Esophagus squamous epithelium (tissue), 5 donors: ENCODE measurements around the gene AMY2A. TPM values are rescaled to one million over a fixed set of nuclear protein-coding genes. Genes with fewer than 3 reads are reported as not detected.
"Not testable (repeated sequence)": the region's sequence is repeated elsewhere in the genome, so short reads cannot be mapped to it uniquely, and the experiment has no call there.

Source experiments
- DNase-seq: peaks from one replicate; lab custom pipeline; 2025; lab: John Stamatoyannopoulos, UW
- H3K27ac ChIP-seq, 4 donors: fragments of 200-600 bp; sonication (generic); one replicate each; pipeline ENCODE4 v1.5.1; 2016 to 2019; ENCODE audit warnings: mild to moderate bottlenecking in 1 of 4
- H3K27me3 ChIP-seq, 4 donors: fragments of 200-600 bp; sonication (generic); 1 replicate in 3 of 4; 2 replicates in 1 of 4; pipeline versions ENCODE4 v1.5.1 to v1.6.0; 2017 to 2021; ENCODE audit warnings: antibody characterized with exemption in 1 of 4
- H3K36me3 ChIP-seq, 3 donors: fragments of 200-600 bp; sonication (generic); one replicate each; pipeline ENCODE4 v1.5.1; 2016 to 2019
- H3K4me1 ChIP-seq, 3 donors: fragments of 200-600 bp; sonication (generic); one replicate each; pipeline ENCODE4 v1.5.1; 2017 to 2019
- H3K4me3 ChIP-seq, 4 donors: fragments of 200-600 bp; sonication (generic); 1 replicate in 3 of 4; 2 replicates in 1 of 4; pipeline ENCODE4 v1.5.1; 2016 to 2019; ENCODE audit warnings: mild to moderate bottlenecking in 2 of 4, moderate library complexity in 1 of 4
- H3K9me3 ChIP-seq, 3 donors: fragments of 200-600 bp; sonication (generic); one replicate each; pipeline ENCODE4 v1.5.1; 2016 to 2019
- POLR2A ChIP-seq, 4 donors: fragments of 450-650 bp; IDR thresholded peaks; one replicate each; pipeline ENCODE4 v1.6.1; 2017; ENCODE audit warnings: antibody characterized with exemption in 4 of 4, mild to moderate bottlenecking in 4 of 4, moderate library complexity in 3 of 4
- WGBS, 2 donors: methylation state at CpG; one replicate each; pipeline ENCODE4 v1.1.5; 2018; 5-methylcytosine and 5-hydroxymethylcytosine counted together
- intact Hi-C: fragments of 100-400 bp; cut with DNase I; formaldehyde crosslinking; loops from one replicate; pipeline ENCODE4 v1.15.0; 2022
- total RNA-seq, 4 donors: library from RNA; depleted of rRNA; stranded (reverse); fragments of >200 nt; gene quantifications; one replicate each; pipeline ENCODE4 v1.1.0, GENCODE V29; 2016
- TF ChIP-seq, protein P1 (sequence below), 6 experiments: fragments of 450-650 bp in 4 of 6; fragments of 200-600 bp in 2 of 6; sonication (generic) in 2 of 6; IDR thresholded peaks; one replicate each; pipeline ENCODE4 v1.5.1; 2016 to 2019; ENCODE audit warnings: antibody characterized with exemption in 6 of 6, mild to moderate bottlenecking in 4 of 6, moderate library complexity in 4 of 6
- donor health status: DM: yes; HTN: yes; CAD: no.

AMY2A gene
- total RNA-seq, result 1 to 10 TPM in 1 of 4 donors, not detected in 3; 3.2 TPM

DNA sequence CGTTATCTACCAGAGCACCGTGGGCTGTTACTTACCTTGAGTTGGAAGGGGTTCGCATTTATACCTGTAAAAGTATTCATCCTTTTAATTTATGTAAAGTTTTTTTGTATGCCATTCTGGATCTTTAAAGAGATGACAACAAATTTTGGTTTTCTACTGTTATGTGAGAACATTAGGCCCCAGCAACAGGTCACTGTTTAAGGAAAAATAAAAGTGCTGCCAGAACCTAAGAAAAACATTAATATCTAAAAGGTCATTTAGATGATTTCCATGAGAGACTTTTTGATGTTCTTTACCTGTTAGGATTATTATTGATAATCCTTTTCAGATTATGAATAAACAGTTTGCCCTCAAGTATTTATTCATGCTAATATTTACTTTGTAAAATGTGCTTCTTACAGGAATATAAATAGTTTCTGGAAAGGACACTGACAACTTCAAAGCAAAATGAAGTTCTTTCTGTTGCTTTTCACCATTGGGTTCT lies at the start of gene AMY2A:
Gene AMY2A, plus strand, starts transcription at position 434 of the 484 bp plus-strand sequence. Its CDS starts 14 bp downstream, at position 448.
- intact Hi-C loops, H3K4me1 ChIP-seq, H3K36me3 ChIP-seq, H3K4me3 ChIP-seq, H3K27ac ChIP-seq, H3K27me3 ChIP-seq, H3K9me3 ChIP-seq, DNase-seq: not testable (repeated sequence)
- WGBS, 2 donors, result 88 to 90% methylated on average over 3 of the region's 3 CpGs

DNA sequence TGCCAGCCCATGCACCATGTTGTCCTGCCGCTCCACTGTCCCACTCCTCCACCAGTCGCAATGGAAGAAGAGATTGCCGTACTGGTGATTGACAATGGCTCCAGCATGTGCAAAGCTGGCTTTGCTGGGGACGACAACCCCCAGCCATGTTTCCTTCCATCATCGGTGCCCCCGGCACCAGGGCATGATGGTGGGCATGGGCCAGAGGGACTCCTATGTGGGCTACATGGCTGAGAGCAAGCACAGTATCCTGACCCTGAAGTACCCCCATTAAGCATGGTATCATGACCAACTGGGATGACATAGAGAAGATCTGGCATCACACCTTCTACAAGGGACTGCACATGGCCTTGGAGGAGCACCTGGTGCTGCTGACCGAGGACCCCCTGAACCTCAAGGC lies 47.7 kb upstream of the AMY2A start:
- no peak overlapping the region for H3K4me3 ChIP-seq
- no peak for DNase-seq
- 96% methylated on average over 5 to 6 of the region's 7 CpGs for WGBS, 2 donors
- TF ChIP-seq, protein P1, sequence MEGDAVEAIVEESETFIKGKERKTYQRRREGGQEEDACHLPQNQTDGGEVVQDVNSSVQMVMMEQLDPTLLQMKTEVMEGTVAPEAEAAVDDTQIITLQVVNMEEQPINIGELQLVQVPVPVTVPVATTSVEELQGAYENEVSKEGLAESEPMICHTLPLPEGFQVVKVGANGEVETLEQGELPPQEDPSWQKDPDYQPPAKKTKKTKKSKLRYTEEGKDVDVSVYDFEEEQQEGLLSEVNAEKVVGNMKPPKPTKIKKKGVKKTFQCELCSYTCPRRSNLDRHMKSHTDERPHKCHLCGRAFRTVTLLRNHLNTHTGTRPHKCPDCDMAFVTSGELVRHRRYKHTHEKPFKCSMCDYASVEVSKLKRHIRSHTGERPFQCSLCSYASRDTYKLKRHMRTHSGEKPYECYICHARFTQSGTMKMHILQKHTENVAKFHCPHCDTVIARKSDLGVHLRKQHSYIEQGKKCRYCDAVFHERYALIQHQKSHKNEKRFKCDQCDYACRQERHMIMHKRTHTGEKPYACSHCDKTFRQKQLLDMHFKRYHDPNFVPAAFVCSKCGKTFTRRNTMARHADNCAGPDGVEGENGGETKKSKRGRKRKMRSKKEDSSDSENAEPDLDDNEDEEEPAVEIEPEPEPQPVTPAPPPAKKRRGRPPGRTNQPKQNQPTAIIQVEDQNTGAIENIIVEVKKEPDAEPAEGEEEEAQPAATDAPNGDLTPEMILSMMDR (IDR thresholded peaks at IDR 0.05), result no peak
- no peak for TF ChIP-seq POLR2A (IDR thresholded peaks at IDR 0.05)
- no peaks in the 10 kb centered on the region for H3K4me1 ChIP-seq
- peaks cover 0 to 11% (median 0%) of the 10 kb centered on the region in 3 donors for H3K36me3 ChIP-seq
- no peak overlapping the region for H3K27ac ChIP-seq
- no peaks in the 10 kb centered on the region for H3K27me3 ChIP-seq
- intact Hi-C loops, result no loop called here
- H3K9me3 ChIP-seq, result no peaks in the 10 kb centered on the region

DNA sequence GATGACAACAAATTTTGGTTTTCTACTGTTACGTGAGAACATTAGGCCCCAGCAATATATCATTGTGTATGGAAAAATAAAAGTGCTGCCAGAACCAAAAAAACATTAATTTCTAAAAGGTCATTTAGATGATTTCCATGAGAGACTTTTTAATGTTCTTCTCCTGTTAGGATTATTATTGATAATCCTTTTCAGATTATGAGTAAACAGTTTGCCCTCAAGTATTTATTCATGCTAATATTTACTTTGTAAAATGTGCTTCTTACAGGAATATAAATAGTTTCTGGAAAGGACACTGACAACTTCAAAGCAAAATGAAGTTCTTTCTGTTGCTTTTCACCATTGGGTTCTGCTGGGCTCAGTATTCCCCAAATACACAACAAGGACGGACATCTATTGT lies 45.9 kb upstream of the AMY2A start, which contains the start of gene AMY2B:
Gene AMY2B, plus strand, starts transcription at position 301 of the 400 bp plus-strand sequence. Its CDS starts 14 bp downstream, at position 315.
- H3K4me1 ChIP-seq, H3K9me3 ChIP-seq, DNase-seq, intact Hi-C loops, H3K4me3 ChIP-seq, H3K27ac ChIP-seq, H3K27me3 ChIP-seq: not testable (repeated sequence)
- peaks cover 0 to 14% (median 0%) of the 10 kb centered on the region in 3 donors for H3K36me3 ChIP-seq
- WGBS, 2 donors, result 78 to 100% methylated on average over 1 to 2 of the region's 2 CpGs

DNA sequence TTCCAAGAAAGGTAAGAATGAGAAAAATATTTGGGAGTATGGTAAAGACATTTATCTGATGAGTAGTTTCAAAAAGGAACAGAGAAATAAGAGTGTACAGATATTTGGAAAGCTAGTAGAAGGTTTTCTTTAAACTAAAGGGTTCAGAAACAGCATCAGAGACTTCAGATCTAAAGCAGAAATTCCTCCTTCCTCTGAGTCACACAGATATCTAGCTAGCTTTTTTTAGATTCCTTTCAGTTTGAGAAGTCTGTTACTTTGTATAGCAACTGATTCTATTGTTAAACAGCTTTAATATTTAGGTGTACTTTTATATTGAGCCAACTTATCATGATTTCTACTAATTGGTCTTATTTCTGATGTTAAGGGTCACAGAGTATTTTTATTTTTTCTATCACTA lies 41.2 kb upstream of the AMY2A start:
- DNase-seq, result no peak
- H3K27me3 ChIP-seq, result no peaks in the 10 kb centered on the region
- no peaks in the 10 kb centered on the region for H3K9me3 ChIP-seq
- H3K27ac ChIP-seq, result no peak overlapping the region
- intact Hi-C loops, result no loop called here
- H3K4me3 ChIP-seq, result no peak overlapping the region
- no peaks in the 10 kb centered on the region for H3K4me1 ChIP-seq
- H3K36me3 ChIP-seq, result peaks cover 0 to 3% (median 0%) of the 10 kb centered on the region in 3 donors
- TF ChIP-seq, protein P1 (IDR thresholded peaks at IDR 0.05), result no peak
- TF ChIP-seq POLR2A (IDR thresholded peaks at IDR 0.05), result no peak

DNA sequence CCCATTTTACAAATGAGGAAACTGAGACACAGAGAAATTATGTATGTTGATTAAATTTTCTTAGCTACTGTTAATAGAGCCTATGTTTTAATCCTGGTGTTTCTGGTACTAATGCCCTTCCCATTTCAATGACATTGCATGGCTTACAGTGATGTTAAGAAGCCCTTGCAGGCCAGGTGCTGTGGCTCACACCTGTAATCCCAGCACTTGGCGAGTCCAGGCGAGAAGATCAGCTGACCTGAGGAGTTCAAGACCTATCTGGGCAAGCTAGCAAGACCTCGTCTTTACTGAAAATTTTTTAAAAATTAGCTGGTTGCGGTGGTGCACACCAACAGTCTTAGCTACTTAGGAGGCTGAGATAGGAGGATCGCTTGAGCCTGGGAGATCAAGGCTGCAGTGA lies 40.4 kb upstream of the AMY2A start:
- WGBS, 2 donors, result 65 to 100% methylated on average over 3 of the region's 5 CpGs
- H3K9me3 ChIP-seq, H3K27ac ChIP-seq, H3K4me3 ChIP-seq, H3K27me3 ChIP-seq, DNase-seq, intact Hi-C loops, H3K36me3 ChIP-seq, H3K4me1 ChIP-seq: not testable (repeated sequence)

DNA sequence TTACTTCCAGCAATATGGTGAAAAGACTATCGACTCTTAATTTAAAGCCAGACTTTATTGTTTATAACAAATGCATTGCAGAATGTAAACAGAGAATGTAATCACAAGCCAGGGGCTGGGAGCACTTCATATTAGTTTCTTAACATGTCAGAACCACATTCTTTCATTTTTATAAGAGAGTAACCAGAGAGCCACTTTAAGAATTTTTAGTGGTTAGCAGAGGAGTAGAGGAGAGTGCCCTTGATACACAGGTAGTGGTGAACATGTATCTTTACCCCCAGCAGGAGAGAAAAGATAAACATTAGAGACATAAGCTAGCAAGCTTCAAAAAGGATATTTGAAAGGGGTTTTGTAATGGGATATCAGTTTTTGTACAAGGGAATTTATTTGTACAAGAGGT lies 34.8 kb upstream of the AMY2A start:
- Histone ChIP-seq H3K4me3 (no peak overlapping the region), H3K36me3 (no peaks in the 10 kb centered on the region), H3K4me1 (no peaks in the 10 kb centered on the region), H3K9me3 (no peaks in the 10 kb centered on the region), H3K27ac (no peak overlapping the region), H3K27me3 (no peaks in the 10 kb centered on the region)
- 26 to 33% methylated on average over 1 of the region's 1 CpG for WGBS, 2 donors
- intact Hi-C loops, result no loop called here
- TF ChIP-seq, protein P1 (IDR thresholded peaks at IDR 0.05), result no peak
- TF ChIP-seq POLR2A (IDR thresholded peaks at IDR 0.05), result no peak
- no peak for DNase-seq

DNA sequence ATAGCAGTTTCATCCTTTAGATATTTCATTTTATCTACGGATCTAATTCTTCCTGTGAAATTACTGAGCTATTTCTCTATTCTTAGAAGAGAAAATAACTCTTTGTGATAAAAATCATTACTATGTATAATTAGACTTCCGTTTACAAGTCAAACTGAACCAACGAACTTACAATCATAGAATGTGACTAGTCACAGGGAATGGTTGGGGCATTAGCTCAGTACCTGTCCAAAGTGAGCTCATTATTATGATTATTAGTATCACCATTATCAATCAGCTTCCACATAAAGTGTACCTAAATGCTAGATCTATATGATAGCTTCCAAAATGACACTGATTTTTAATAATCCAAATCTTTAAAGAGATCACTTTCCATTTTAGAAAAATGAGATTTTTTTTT lies 33.3 kb upstream of the AMY2A start:
- WGBS, 2 donors, result 79 to 84% methylated on average over 3 of the region's 3 CpGs

More for the DNA sequence above, 33.3 kb upstream of the AMY2A start:
- H3K27me3 ChIP-seq, result no peaks in the 10 kb centered on the region
- H3K36me3 ChIP-seq, result no peaks in the 10 kb centered on the region
- H3K4me3 ChIP-seq, result no peak overlapping the region
- H3K9me3 ChIP-seq, result peaks cover 0 to 3% (median 0%) of the 10 kb centered on the region in 3 donors
- TF ChIP-seq, protein P1 (IDR thresholded peaks at IDR 0.05), result no peak
- no peak for TF ChIP-seq POLR2A (IDR thresholded peaks at IDR 0.05)
- no peaks in the 10 kb centered on the region for H3K4me1 ChIP-seq
- no peak overlapping the region for H3K27ac ChIP-seq
- intact Hi-C loops, result no loop called here
- DNase-seq, result no peak
